HG02642 (cell line): Measurements from ENCODE around the gene PRKAR1B.

ENCODE experiments used
- ATAC-seq: cut with Tn5 transposase; IDR thresholded peaks from one replicate; pipeline ENCODE4 v1.9.1; 2021; ENCODE audit warnings: mild to moderate bottlenecking; ENCODE audit not compliant: unreplicated experiment, poor library complexity

PRKAR1B gene

DNA sequence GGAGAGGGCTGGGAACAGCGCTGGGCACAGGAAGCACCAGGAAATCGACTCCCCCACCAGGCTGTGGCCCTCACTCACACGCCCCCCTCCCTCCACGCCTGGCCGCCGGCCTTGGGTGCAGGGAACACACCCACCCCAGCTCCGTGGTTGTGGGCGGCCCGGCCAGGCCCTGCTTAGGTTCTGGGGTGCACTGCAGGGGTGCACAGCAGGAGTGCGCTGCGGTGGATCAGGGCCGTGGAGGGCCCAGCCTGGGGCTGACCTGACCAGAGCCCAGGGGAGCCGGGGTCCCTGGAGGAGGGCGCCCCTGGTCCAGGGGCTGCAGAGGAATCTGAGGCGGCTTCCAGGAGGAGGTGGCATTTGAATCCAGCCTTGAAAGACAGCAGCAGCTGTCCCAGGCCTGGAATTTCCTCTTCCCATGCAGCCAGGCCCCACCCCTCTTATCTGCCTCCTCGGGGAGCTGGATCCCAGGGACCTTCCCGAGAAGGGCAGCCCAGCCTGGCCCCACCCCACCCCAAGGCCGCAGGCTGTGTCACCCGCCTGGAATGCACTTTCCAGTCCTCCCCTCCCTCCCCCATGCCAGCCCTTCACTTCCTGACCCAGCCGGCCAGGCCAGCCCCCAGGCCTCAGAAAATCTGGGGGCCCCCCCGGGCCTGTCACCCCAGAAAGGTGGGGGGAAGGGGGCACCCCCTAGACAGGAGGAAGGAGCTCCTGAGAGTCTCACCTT, 189.0 kb downstream of the PRKAR1B start:
- no peak for ATAC-seq

DNA sequence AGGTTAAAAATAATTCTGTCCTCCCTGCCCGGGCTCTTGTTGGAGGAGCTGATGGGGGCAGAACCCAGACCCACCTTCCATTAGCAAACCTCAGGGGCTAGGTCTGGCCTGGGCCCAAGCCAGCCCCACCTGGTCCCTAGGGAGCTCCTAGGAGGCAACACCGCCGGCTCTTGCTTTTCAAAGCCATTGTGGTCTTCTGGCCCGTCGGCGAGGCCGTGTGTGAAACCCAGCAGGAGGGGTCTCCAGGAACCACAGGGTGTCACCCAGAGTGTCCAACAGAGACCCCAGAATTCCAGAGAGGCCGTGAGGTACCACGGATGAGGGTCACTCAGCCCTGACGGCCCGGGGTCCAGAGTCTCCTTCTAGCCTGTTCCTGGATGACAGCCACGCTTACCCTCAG, 190.8 kb downstream of the PRKAR1B start:
- no peak for ATAC-seq

DNA sequence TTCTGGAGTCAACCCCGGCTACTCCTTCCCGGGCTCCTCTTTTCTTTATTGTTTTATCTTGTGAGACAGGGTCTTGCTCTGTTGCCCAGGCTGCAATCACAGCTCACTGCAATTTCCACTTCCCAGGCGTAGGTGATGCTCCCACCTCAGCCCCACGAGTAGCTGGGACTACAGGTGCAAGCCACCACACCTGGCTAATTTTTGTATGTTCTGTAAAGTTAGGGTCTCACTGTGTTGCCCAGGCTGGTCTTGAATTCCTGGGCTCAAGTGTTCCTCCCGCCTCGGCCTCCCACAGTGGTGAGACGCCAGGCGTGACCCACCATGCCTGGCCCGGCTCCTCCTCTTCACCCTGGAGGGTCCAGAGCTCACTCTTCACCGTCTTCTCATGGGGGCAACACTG, 192.1 kb downstream of the PRKAR1B start:
- no peak for ATAC-seq

DNA sequence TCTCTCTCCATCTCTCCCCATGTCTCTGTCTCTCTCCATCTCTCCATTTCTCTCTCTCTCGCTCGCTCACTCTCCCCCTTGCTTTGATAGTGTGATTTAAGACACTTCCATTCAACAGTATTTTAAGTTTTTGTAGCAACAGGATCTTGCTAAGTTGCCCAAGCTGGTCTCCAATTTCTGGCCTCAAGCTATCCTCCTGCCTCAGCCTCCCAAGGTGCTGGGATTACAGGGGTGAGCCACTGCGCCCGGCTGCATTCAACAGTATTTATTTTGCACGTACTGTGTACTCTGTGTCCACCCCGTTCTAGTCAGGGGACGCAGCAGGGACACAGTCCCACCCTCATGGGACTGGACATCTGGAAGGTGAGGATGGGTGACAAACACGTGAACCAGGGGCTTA, 193.0 kb downstream of the PRKAR1B start:
- ATAC-seq, result no peak

DNA sequence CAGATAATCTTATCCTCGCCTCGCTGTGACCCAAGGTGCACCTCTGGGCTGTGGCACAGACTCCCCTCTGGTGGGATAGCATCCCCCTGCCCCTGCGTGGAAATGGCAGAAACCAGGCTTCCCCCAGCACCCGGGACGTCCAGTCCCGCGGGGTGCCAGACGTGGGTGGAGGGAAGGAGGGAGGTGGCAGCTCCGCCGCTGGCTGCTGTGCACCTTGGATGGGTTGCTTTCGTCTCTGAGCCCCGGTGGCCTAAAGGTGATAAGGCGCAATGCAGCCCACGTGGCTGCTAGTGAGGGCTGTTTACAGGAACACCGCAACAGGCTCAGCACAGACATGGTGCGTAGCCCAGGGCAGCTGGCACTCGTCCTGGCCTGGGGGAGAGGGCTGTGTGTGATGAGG, 193.8 kb downstream of the PRKAR1B start:
- ATAC-seq, result no peak

DNA sequence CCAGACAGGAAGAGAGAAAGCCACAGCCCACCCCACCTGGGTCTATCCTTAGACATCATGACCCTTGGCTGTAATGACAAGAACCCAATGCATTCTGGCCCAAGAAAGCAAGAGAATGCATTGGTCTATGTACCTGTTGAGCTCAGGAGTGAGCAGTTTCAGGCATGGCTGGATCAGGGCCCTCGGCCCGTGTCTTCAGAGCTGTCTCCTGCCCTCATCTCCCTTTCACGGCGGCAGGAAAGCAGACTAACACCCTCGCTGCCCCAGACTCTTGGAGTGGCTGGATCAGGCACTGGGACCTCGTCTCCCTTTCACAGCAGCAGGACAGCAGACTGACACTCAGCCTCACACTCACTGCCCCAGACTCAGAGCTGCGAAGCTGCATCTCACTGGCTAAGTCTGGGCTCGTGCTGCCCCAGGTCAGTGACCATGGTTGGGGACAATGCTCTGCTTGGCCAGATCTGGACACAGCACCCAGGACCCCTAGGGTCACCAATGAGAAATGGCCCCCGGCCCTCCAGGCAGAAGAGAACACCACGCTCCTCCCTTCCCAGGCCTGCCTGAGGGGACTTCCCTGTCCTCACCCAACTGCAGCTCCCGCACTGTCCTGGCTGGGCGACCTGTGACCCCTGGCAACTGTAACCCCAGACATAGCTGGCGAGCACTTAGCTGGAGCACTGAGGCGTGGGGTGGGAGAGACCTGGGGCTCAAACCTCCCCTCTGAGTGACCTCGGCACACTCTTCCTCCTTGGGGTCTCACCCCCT, 194.5 kb downstream of the PRKAR1B start:
- no peak for ATAC-seq

DNA sequence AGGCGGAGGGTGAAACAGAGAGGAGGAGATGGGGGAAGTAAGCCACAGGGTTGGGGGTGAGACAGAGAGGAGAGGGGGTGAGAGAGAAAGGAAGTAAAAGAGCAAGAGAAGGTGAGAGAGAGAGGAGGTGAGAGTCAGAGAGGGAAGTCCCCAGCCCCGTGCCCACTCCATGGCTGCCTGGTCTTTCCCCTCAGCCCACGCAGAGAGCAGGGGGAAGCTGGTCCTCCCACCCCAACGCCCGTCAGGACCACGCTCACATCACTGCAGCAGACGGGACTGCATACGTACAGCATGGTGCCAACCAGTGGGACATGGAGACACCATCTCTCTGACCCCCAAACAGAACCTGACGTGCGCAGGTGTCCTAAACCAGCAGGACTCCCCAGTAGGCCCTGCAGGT, 195.3 kb downstream of the PRKAR1B start:
- no peak for ATAC-seq

DNA sequence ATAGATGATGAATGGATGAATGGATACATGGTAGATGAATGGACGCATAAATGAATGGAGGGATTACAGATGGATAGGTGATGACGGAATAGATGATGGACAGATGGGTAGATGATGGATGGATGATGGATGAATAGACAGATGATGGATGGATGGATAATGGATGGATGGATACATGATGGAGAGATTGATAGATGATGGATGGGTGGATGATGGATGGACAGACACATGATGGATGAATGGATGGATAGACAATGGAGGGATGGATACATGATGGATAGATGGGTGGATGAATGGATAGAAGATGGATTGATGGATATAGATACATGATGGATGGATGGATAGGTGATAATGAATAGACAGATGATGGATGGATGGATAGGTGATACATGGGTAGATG, 198.6 kb downstream of the PRKAR1B start:
- no peak for ATAC-seq

DNA sequence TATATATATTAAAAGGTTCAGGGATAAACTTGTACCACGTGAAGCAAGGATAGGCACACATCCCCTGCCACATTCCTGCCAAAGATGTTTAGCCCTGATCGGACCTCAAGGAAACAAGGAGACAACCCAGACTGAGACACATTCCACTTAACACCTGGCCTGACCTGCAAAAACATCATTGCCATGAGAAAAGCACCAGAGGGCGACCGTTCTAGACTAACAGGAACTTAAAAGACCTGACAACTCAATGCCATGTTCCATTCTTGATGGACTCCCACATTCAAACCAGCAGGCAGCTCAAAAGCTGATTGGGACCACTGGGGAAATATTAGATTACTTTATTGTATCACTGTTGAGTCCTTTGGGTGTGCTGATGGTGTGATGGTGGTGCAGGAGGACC, 199.4 kb downstream of the PRKAR1B start:
- ATAC-seq, result no peak

DNA sequence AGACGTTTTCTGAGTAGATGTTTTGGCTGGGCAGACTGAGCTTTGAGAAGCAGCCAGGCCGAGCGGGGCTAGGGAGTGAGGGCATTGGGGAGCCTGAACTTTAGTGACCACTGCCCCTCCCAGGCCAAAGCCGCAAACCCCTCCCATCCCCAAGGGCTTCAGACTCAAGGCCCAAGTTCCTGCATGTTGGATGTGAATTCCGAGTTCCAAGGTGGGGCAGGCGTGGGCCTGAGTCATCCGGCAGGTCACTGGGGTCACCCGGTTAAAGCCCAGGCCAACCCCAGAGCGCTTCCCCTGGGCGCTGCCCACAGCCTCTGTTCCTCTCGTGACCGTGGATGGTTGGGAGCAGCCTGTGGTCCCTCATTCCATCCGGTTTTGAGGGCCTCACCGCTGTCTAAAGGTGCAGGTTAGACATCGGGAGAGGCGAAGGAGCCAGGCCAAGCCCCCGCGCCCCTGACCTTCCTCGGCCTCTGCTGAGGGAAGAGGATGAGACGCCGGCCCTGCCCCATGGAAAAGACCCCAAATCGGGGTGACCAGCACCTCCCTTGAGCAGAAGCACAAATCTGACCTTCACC, 200.5 kb downstream of the PRKAR1B start:
- no peak for ATAC-seq

DNA sequence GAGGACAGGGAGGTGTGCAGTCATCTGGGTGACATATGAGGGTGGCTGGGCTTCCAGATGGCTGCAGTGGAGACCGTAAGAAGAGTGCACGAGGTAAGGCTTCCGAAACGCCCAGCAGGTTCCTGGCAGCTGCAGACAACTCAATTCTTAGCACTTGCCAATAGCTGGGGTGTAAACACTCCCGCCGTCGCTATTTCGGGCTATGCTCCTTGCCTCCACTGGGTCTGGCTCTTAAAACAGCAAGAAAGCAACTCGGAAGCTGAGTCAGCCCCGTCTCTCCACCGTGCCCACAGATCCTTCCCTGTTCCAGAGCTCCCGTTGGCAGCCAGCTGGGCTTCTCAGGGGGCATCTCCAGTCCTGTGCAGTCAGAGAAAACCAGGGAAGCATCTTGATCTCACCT, 201.3 kb downstream of the PRKAR1B start:
- ATAC-seq, result no peak

DNA sequence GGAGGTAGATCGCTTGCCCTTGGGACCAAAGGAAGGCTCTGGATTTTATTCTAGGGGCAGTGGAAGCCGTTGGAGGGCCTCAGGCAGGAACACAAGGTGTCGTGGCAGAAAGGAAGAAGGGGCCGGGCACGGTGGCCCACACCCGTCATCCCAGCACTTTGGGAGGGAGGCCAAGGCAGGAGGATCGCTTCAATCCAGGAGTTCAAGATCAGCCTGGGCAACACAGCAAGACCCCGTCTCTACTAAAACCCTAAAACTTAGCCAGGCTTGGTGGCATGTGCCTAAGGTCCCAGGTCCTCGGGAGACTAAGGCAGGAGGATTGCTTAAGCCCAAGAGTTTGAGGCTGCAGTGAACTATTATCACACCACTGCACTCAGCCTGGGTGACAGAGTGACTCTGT, 202.3 kb downstream of the PRKAR1B start:
- no peak for ATAC-seq

DNA sequence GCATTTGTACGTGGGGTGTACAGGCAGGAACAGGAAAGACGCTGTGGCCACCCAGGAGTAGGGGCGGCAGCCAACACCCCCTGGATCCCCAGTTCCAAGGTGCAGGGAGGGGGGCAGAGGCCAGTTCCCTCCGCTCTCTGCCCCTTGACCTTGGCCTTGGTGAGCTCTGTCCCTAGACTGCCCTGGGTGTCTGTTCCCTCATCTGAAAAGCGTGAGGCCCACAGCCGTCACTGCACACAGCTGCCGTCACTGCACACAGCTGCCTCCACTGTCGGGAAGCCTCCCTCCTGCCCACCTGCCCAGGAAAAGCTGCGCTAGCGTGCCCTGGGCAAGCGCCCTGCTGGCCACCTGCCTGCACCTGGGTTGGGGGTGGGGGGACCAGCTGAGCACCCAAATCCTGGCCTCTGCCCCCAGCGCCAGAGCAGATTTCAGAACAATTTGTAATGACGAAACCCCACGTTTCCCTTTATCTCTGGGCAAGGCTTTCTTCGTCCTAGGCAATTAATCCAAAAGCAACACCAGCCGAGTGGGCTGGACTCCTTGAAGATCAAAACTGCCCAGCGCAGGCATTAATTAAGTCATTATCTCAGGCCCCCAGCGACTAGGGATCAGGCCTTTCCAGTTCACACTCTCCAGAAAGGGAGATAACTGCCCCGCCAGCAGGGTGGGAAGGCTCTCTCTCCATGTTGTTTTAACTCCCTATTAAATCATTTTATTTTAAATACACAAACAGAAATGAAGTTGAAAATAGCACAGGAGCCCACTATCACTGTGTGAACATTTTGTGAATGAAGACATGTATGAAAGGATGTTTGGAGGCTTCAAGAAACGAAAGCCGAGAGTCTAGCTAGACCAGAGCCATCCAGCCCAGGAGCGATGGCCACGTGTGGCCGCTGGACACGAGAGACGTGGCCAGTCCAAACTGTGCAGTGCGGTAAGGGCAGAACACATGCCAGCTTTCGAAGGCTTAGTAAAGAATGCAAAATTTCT, 203.4 kb downstream of the PRKAR1B start:
- no peak for ATAC-seq

DNA sequence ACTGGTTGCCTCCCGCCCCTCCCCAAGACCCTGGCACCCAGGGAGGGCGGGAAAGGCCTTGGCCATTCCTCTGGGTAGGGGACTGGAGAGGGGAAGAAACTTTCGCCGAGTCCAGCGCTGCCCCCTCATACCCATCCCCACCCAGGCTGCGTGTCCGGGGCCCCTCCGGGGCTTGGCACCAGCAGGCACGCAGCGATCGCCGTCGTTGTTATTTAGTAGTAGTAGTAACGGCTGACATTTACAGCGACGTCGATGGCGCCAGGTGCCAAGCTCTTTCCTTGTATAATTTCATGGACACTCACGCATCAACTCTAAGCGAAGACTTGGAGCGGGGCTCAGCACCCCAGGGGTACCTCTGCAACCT, 204.1 kb downstream of the PRKAR1B start:
- no peak for ATAC-seq

DNA sequence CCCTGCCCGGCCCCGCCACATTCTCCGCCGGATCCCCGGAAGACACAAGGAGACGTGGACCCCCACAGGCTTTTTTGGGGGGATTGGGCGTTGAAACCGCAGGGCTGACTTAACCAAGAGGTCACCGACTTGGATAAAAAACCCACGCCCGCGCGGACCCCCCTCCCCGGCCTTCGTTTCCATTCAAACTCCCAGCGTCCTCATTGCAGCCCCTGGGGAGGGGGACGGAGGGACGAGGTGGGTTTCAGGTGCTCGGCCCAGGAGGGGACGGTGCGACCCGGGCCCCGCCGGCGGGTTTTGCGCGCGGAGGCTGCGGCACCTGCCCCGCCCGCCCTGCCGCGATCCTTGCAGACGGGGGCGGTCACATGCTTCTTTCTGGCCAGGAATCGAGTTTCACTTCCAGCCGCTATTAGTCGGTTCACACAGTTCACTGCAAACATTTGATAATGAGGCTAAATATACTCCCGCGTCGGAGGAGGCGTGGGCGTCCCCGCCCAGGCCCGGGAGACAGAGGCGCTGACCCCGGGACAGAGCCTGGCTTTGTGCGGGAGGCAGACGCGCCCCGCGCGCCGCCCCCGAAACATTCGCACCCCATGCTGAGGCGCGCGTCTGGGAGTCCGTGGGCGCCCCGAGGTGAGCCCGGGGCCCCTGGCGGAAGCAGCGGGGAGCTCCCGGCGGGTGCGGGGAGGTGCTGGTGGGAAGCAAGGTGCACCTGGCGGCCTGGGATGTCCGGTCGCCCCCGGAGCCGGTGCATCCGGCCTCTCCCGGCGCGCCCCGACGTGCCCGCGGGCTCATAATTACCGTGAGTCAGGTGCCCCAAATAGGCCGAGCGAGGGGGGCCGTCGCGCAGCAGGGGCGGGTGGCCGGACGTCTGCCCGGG, 204.8 kb downstream of the PRKAR1B start:
- ATAC-seq, result no peak

DNA sequence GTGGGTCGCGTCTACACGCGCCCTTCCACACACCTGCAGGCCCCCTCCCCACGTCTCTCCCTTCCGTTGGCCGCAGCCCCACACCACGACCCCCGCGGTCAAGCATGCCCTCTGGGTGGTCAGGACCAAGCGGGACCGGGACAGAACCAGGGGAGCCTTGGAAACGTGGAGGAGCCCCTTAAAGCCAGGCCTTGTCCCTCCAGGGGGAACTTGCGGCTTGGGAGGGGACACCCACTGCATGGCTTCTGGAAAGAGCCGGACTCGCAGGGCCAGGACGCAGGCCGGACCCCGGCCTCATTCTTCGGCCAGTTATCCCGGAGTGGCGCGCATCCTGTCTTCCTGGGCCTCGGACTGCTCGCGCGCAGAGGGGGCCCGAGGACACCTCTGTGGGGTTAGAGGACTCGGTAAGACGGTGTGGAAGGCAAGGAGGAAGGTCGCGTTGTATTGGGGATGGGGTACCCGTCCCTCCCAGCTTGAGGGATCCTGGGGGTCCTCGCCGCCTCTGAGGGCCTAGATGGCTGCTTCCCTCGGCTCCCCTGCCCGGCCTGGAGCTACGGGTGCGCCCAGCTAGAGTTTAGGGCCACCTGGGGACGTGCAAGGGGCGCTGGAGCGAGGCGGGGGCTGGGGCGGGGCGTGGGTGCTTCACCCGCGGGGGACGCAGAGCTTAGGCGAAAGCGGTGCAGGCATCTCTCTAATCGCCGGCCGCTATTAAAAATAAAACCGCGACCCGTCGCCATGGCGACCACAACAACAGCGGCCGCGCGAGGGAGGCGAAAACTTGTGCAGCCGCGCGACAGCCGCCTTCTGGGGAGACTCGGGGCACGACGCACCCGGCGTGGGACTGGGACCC, 205.6 kb downstream of the PRKAR1B start:
- no peak for ATAC-seq

DNA sequence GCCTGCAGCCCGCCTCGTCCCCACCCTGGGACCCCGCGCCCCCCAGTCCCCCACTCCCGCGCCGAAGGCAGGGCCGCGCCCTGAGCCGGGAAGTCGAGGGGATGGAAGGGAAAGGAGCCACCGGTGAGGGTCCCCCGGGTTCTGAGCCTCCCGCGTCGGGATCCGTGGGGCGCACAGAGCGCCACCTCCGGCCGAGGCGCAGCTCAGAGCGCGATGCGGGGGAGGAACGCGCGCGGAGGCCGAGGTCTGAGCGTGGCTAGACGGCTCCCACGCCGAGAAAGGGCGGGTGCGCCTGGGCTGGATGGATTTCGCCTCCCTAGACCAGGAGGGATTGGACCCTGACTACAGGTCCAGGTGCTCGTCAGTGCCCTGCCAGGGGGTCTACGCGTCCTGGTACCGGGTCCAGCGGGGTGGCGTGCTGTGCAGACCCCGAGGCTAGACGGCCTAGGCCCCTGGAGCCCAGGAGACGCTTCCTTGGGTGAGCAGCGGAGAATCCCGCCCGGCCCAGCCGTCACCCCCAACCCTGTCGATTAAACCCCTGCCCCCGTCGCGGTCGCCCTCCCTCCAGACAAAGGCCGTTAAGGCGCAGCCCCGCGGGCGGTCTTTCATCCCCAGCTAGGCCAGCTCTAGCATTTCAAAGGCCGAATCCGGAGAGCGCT, 206.4 kb downstream of the PRKAR1B start:
- no peak for ATAC-seq
